Retinal pigment epithelial cell (primary cell): ENCODE data around the gene SLF2.
A peak's percentile ranks its signal among the peaks of the same experiment; 100 is the strongest.

ENCODE experiments used
- DNase-seq: peaks from one replicate; pipeline ENCODE4 v3.0.0-alpha.2; 2010; ENCODE audit warnings: low read depth
- H3K4me3 ChIP-seq: 2 replicates; pipeline ENCODE4 v1.5.1; 2011; ENCODE audit warnings: mild to moderate bottlenecking, low read length, control low read depth, moderate library complexity
- TF ChIP-seq, protein P1 (sequence below): conservative IDR thresholded peaks from 2 replicates; pipeline ENCODE4 v1.5.1; 2011; ENCODE audit warnings: low read depth, low read length, control low read depth, inconsistent platforms

SLF2 gene

DNA sequence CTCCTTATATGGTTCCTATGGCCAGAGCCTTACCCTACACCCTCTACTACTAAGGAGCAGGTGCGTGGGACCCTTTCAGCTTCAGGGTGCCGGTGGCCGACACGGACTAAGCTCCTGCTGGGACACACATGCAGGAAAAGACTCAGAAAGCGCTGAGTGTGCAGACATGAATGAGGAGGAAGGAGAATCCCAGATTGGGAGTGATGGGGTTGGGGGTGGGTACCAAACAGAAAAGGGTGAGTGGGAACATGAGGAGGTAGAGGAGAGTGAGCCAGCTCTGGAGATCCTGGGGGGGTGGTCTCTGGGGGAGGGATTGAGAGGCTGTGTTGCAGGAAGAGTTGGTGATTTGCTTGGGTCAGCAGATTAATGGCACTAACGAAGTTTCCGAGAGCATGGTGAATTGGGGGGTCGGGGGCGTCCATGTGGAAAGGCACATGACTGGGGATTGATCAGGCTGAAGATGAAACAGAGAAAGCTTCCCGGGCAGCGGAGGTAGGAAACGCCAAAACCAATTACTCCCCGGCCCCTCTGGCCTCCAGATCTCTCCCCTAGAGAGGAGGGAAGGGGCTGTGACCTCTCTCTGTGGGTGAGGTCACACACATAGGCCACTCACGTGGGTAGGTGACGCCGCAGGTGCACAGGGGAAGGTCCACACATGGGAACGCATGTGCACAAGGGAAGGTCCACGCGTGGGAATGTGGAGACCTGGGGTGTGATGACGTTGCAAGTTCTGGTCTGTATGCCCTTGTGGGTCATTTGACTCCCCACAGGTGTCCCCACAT, 37.9 kb upstream of the SLF2 start:
- TF ChIP-seq, protein P1, sequence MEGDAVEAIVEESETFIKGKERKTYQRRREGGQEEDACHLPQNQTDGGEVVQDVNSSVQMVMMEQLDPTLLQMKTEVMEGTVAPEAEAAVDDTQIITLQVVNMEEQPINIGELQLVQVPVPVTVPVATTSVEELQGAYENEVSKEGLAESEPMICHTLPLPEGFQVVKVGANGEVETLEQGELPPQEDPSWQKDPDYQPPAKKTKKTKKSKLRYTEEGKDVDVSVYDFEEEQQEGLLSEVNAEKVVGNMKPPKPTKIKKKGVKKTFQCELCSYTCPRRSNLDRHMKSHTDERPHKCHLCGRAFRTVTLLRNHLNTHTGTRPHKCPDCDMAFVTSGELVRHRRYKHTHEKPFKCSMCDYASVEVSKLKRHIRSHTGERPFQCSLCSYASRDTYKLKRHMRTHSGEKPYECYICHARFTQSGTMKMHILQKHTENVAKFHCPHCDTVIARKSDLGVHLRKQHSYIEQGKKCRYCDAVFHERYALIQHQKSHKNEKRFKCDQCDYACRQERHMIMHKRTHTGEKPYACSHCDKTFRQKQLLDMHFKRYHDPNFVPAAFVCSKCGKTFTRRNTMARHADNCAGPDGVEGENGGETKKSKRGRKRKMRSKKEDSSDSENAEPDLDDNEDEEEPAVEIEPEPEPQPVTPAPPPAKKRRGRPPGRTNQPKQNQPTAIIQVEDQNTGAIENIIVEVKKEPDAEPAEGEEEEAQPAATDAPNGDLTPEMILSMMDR = no peak
- no peak for DNase-seq
- H3K4me3 ChIP-seq = no peak overlapping the region

DNA sequence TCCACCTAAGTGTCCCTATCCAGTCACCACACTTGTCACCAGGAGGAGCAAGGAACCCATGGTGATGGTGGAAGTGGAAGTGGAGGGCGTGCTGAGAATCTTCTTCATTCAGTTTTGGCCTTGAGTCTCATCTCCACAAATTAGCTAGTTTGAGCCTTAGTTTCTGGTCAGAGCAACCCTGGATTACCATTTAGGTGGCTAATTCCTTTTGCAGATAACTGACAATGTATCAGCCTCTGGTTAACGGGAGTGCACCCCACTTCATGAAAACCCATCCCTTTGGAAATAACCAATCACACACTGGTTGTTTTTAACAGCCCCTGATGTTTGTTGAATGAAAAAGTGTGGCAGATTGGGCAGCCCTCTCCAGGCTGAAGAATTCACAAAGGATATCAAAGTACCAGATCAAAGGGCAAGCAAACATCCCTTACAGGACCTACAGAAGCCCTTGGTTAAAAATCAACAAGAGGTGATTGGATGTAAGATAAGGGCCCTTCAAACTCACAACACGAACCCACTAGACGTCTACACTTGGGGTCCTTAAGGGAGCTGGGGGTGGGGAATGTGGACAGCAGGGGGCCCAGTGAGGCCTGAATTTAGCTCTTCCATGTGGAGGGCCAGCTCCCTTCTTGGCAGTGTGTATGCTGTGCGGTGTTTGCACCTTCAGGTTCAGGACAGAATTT, 37.1 kb upstream of the SLF2 start:
- no peak for DNase-seq
- no peak overlapping the region for H3K4me3 ChIP-seq
- TF ChIP-seq, protein P1 = no peak

DNA sequence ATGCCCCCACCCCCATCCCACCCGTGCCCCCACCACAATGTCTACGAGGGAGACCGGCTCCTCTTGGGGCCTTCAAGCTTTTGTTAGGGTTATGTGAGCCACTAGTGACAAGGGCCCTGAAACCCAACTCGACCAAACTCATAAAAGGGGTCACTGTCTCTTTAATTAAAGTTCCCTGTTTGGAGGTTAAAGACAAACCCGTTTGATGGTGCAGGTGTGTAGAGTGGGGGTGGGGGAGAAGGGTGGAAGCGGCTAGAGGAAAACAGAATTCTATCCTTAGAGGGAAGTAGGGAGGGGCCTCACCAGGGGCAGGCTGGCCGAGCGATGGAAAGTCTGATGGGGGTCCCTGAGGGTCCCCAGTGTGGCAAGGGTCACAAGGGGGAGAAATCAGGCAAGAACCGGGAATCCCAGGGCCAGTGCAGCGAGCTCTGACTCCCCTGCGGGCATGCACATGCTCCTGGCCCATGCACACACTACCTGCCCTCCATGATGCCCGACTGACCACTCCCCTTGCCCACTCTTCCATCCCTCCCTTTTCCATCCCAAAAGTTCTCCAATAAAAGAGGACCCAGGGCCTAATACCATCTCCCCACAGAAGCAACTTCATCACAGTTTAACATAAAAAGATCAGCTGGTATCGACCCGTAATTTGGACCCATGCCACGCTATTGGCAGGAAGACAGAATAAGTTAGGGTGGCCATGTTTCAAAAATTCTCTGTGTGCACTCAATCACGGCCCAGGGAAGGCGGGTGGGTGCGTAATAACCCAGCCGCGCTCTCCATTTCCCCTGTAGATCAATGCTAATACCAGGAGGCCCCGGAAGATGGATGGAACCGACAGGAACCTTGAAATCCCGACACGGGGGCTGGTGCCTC, 35.9 kb upstream of the SLF2 start:
- H3K4me3 ChIP-seq = no peak overlapping the region
- TF ChIP-seq, protein P1 = no peak

DNA sequence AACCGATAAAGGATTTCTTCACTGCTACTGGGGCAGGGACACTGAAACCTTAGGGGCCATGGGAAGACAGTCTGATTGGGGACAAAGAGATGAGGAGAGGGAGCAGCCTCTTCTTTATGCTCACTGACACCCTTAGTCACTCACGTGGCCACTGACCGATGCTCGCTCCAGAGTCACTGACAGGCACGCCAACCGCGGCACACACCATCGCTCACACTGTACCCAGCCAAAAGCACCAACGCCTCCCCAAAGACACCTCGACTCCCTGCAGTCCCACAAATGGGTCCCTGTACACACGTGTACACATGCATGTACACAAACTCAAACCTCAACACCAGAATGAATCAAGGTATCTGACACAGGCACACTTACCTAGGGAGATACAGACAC, 35.3 kb upstream of the SLF2 start:
- TF ChIP-seq, protein P1 = no peak
- DNase-seq = no peak
- H3K4me3 ChIP-seq = no peak overlapping the region

More for the DNA sequence above, 35.9 kb upstream of the SLF2 start:
- no peak for DNase-seq

DNA sequence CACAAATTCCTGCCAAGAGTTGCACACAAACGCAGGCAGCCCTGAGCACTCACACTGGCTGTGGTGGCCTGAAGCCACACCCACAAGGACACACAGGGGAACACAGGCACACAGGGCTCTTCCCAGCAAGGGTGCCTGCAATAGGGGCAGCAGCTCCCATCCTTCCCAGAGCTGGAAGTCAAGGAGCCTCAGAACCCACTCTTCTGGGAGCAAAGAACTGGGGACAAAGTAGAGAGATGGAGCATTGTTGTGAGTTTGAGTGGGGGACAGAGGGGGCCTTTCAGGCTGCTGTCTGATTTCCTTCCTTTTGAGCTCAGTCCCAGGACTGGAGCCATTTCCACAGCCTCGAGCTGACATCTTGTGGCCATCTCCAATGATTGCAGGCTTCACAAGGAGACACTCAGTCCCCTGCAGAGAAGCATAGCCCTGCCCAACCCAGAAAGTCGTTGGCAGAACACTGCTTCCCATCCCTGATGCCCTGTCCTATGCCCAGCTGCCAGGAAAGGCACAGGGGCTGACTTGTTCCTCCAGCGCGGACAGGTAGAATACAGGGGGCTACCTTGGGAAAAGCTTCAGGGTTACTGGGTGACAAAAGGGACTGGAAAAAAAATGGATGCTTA, 34.4 kb upstream of the SLF2 start:
- TF ChIP-seq, protein P1 = peak; percentile 83
- no peak overlapping the region for H3K4me3 ChIP-seq
- peak; percentile 21 for DNase-seq

DNA sequence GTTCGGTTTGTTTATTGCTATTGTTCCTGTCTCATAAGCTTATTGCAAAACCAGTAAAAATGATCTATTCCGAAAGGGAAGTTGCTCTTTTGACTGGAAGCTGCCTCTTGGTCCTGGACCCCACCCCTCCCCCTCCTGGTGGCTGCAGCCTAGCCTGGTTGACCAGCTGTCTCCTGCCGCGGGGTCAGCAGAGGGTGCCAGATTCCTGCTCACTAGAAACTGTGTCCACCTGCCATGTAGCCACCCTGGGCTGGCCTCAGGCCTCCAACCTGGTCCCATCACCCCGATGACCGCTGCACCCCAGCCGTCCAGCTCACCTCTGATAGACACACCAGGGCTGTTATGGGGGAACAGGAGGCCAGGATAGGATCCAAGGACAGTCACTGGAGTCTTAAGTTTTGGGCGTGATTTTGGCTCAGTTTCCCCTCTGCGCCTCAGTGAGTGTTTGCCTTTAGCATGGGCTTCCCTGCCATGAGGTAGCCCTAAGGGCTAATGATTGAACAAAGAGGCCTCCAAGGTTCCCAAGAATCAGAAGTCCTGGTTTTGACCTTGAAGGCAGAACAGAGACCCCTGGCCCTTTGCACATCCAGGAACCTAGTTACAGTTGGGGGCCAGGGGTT, 32.9 kb upstream of the SLF2 start:
- TF ChIP-seq, protein P1 = no peak
- no peak for DNase-seq
- no peak overlapping the region for H3K4me3 ChIP-seq
